Tibial nerve (tissue), 4 donors: ENCODE data around the gene SOX5. TPM values are rescaled to one million over a fixed set of nuclear protein-coding genes. Genes with fewer than 3 reads are reported as not detected.

Source experiments
- DNase-seq, 2 donors: peaks; one replicate each; pipeline ENCODE4 v3.0.0-alpha.2; 2019; ENCODE audit warnings: low spot score in 2 of 2
- H3K27ac ChIP-seq, 4 donors: fragments of 200-600 bp; sonication (generic) in 3 of 4; one replicate each; pipeline ENCODE4 v1.5.1; 2017 to 2019; ENCODE audit warnings: mild to moderate bottlenecking in 1 of 4
- H3K27me3 ChIP-seq, 2 donors: fragments of 200-600 bp; sonication (generic) in 1 of 2; one replicate each; pipeline versions ENCODE4 v1.5.1 to v1.6.0; 2017 to 2019
- H3K36me3 ChIP-seq, 3 donors: fragments of 200-600 bp; sonication (generic); one replicate each; pipeline ENCODE4 v1.5.1; 2018 to 2019
- H3K4me1 ChIP-seq, 4 donors: fragments of 200-600 bp; sonication (generic) in 3 of 4; one replicate each; pipeline ENCODE4 v1.5.1; 2017 to 2019
- H3K4me3 ChIP-seq, 4 donors: fragments of 200-600 bp; sonication (generic) in 3 of 4; one replicate each; pipeline ENCODE4 v1.5.1; 2017 to 2019; ENCODE audit warnings: mild to moderate bottlenecking in 1 of 4, moderate library complexity in 1 of 4
- H3K9me3 ChIP-seq, 4 donors: fragments of 200-600 bp; sonication (generic) in 3 of 4; one replicate each; pipeline ENCODE4 v1.5.1; 2017 to 2019
- EP300 ChIP-seq, 2 donors: sonication (generic); formaldehyde crosslinking; IDR thresholded peaks; one replicate each; pipeline ENCODE4 v1.6.1; 2017; ENCODE audit warnings: antibody characterized with exemption in 2 of 2, mild to moderate bottlenecking in 1 of 2
- POLR2A ChIP-seq, 2 donors: fragments of 450-650 bp; IDR thresholded peaks; one replicate each; pipeline ENCODE4 v1.6.1; 2017; ENCODE audit warnings: antibody characterized with exemption in 2 of 2, mild to moderate bottlenecking in 2 of 2, moderate library complexity in 2 of 2
- WGBS, 2 donors: methylation state at CpG; one replicate each; pipeline ENCODE4 v1.1.5; 2018; 5-methylcytosine and 5-hydroxymethylcytosine counted together
- total RNA-seq, 4 donors: library from RNA; depleted of rRNA; stranded (reverse); fragments of >200 nt; gene quantifications; one replicate each; pipeline ENCODE4 v1.1.0, GENCODE V29; 2016
- TF ChIP-seq, protein P1 (sequence below), 5 experiments: fragments of 200-600 bp in 3 of 5; fragments of 450-650 bp in 2 of 5; sonication (generic) in 3 of 5; IDR thresholded peaks; one replicate each; pipeline ENCODE4 v1.5.1; 2016 to 2019; ENCODE audit warnings: antibody characterized with exemption in 5 of 5, mild to moderate bottlenecking in 3 of 5, moderate library complexity in 2 of 5

SOX5 gene
- total RNA-seq, 4 donors from 2014 or later: 24.0 to 53.8 (median 38.6) TPM

DNA sequence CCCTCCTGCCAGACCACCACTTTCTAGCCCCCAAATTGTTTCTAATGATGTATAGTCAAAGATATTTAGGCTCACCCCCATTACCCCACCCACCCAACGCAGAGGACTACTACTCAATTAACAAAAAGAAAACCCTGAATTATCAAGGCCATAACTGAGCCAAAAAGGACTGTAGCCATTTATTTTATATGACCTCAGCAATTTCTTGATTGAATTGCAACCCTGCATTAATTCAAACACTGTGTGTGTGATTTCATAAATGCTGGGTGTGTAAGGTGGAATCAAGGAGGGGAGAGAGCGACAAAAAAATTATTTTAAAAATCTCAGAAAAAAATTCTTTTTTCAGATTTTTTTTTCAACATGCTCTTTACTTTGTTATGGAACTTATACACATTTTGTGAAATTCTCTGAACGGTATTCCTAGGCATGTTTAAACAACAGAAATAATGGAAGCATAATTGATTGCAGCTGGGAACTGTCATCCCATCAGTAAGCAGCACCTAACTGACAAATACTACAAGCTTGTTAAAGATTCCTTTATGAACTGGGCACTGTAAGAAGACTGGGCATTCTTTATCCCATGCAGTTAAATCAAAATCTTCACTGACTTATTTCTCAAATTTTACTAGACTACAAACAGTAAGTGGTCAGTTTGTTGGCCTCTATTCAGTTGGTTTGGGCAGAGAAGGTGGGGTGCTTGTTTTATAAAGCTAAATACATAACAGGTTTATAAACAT lies 179.1 kb downstream of the SOX5 start:
- H3K9me3 ChIP-seq: no peaks in the 10 kb centered on the region
- no peak for DNase-seq
- no peak for TF ChIP-seq EP300 (IDR thresholded peaks at IDR 0.05)
- TF ChIP-seq, protein P1, sequence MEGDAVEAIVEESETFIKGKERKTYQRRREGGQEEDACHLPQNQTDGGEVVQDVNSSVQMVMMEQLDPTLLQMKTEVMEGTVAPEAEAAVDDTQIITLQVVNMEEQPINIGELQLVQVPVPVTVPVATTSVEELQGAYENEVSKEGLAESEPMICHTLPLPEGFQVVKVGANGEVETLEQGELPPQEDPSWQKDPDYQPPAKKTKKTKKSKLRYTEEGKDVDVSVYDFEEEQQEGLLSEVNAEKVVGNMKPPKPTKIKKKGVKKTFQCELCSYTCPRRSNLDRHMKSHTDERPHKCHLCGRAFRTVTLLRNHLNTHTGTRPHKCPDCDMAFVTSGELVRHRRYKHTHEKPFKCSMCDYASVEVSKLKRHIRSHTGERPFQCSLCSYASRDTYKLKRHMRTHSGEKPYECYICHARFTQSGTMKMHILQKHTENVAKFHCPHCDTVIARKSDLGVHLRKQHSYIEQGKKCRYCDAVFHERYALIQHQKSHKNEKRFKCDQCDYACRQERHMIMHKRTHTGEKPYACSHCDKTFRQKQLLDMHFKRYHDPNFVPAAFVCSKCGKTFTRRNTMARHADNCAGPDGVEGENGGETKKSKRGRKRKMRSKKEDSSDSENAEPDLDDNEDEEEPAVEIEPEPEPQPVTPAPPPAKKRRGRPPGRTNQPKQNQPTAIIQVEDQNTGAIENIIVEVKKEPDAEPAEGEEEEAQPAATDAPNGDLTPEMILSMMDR (IDR thresholded peaks at IDR 0.05): no peak
- no peak for TF ChIP-seq POLR2A (IDR thresholded peaks at IDR 0.05)
- no peak overlapping the region for H3K4me3 ChIP-seq
- H3K36me3 ChIP-seq: no peaks in the 10 kb centered on the region
- no peaks in the 10 kb centered on the region for H3K27me3 ChIP-seq
- peaks cover 0 to 15% (median 0%) of the 10 kb centered on the region in 4 donors for H3K4me1 ChIP-seq
- H3K27ac ChIP-seq: no peak overlapping the region
- 77 to 81% methylated on average over 3 of the region's 3 CpGs for WGBS, 2 donors

DNA sequence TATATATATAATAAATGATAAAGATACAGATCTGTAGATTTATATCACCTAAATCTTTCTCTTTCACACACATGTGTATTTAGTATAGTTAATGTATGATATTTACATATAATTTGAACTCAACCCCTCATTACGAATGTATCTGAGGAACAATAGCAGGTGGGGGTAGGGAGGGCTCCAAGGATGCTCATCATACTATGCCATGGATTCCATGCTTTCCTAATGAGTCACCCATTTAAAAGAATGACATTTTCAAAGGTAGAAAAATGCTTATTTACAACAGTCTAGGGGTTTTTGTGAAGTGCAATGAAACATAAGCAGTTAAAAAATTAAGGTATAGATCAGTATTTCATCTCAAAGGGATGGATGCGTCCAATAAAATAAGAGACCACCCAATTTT lies 181.6 kb downstream of the SOX5 start:
- H3K27me3 ChIP-seq: no peaks in the 10 kb centered on the region
- H3K27ac ChIP-seq: no peak overlapping the region
- TF ChIP-seq EP300 (IDR thresholded peaks at IDR 0.05) (no peak), POLR2A (IDR thresholded peaks at IDR 0.05) (no peak)
- TF ChIP-seq, protein P1 (IDR thresholded peaks at IDR 0.05): no peak
- no peaks in the 10 kb centered on the region for H3K9me3 ChIP-seq
- WGBS, 2 donors: 87 to 91% methylated on average over 2 of the region's 2 CpGs
- no peak for DNase-seq
- peaks cover 0 to 15% (median 0%) of the 10 kb centered on the region in 4 donors for H3K4me1 ChIP-seq
- no peaks in the 10 kb centered on the region for H3K36me3 ChIP-seq
- no peak overlapping the region for H3K4me3 ChIP-seq

DNA sequence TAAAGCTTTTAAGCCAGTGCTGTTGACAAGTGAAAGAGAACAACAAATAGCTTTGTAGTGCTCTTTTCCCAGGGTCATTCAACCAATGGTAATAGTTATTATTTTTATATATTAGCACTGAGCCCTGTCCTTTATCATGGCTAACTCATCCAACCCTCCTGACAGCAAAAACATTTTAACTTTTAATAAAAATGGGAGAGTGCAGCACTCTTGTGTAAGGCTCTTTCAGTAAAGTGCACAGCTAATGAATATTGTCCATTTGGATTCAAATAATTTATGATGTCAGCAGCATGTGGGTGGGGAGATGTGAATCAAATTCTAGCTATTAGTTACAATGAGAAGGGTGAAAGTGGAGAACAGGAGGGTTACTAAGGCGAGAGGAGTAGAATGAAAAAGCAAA lies 185.7 kb downstream of the SOX5 start:
- 80 to 93% methylated on average over 1 of the region's 1 CpG for WGBS, 2 donors
- no peaks in the 10 kb centered on the region for H3K27me3 ChIP-seq
- no peaks in the 10 kb centered on the region for H3K4me1 ChIP-seq
- DNase-seq: no peak
- TF ChIP-seq, protein P1 (IDR thresholded peaks at IDR 0.05): no peak
- TF ChIP-seq EP300 (IDR thresholded peaks at IDR 0.05) (no peak), POLR2A (IDR thresholded peaks at IDR 0.05) (no peak)
- no peak overlapping the region for H3K4me3 ChIP-seq
- no peaks in the 10 kb centered on the region for H3K36me3 ChIP-seq
- no peak overlapping the region for H3K27ac ChIP-seq
- H3K9me3 ChIP-seq: no peaks in the 10 kb centered on the region

DNA sequence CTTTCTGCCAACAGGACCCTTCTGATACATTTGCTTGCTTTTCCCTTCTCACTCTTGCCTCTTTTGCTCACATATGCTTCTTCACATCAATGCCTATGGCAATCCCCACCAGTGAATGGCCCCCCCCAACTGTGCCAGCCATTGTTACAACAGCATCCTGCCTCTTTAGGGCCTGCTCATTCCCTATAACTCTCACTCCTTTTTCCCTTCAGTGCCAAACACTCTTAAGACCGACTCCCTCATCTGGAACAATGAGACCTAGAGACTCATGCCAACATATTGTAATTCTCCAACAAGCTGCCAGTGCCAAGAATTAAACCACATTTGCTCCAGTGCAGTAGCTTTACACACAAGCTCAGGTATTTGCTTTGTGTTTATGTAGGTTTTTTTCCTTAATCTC lies 189.0 kb downstream of the SOX5 start:
- H3K9me3 ChIP-seq: no peaks in the 10 kb centered on the region
- H3K4me1 ChIP-seq: peaks cover 0 to 11% (median 2%) of the 10 kb centered on the region in 4 donors
- DNase-seq: no peak
- WGBS, 2 donors: 30 to 33% methylated on average over 1 of the region's 1 CpG
- H3K27me3 ChIP-seq: no peaks in the 10 kb centered on the region
- H3K27ac ChIP-seq: no peak overlapping the region
- no peak overlapping the region for H3K4me3 ChIP-seq
- no peaks in the 10 kb centered on the region for H3K36me3 ChIP-seq
- TF ChIP-seq, protein P1 (IDR thresholded peaks at IDR 0.05): no peak
- TF ChIP-seq EP300 (IDR thresholded peaks at IDR 0.05) (no peak), POLR2A (IDR thresholded peaks at IDR 0.05) (no peak)

DNA sequence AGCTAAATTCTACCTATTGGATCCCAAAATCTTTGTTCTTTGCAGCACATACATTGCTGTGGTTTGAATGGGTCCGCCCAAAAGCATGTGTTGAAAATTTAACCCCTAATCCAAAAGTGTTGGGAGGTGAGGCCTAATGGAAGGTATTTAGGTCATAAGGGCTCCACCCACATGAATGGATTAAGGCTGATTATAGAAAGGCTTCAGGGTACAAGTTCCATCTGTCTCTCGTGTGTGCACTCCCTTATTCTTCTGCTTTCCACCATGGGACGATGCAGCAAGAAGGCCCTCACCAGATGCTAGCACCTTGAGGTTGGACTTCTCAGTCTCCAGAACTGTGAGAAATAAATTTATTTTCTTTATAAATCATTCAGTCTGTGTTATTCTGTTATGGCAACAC lies 190.9 kb downstream of the SOX5 start:
- DNase-seq: no peak
- WGBS, 2 donors: 89 to 94% methylated on average over 3 of the region's 3 CpGs
- H3K36me3 ChIP-seq: no peaks in the 10 kb centered on the region
- TF ChIP-seq POLR2A (IDR thresholded peaks at IDR 0.05) (no peak), EP300 (IDR thresholded peaks at IDR 0.05) (no peak)
- TF ChIP-seq, protein P1 (IDR thresholded peaks at IDR 0.05): no peak
- peaks cover 0 to 11% (median 2%) of the 10 kb centered on the region in 4 donors for H3K4me1 ChIP-seq
- no peaks in the 10 kb centered on the region for H3K9me3 ChIP-seq
- H3K27me3 ChIP-seq: no peaks in the 10 kb centered on the region
- no peak overlapping the region for H3K27ac ChIP-seq
- no peak overlapping the region for H3K4me3 ChIP-seq
